GM19438 (cell line): Measurements from ENCODE around the gene KREMEN2.
"Not testable (repeated sequence)": the region's sequence is repeated elsewhere in the genome, so short reads cannot be mapped to it uniquely, and the experiment has no call there.

ENCODE experiments used
- ATAC-seq: cut with Tn5 transposase; IDR thresholded peaks from one replicate; pipeline ENCODE4 v1.9.1; 2021; ENCODE audit warnings: low read depth; ENCODE audit not compliant: unreplicated experiment

KREMEN2 gene

DNA sequence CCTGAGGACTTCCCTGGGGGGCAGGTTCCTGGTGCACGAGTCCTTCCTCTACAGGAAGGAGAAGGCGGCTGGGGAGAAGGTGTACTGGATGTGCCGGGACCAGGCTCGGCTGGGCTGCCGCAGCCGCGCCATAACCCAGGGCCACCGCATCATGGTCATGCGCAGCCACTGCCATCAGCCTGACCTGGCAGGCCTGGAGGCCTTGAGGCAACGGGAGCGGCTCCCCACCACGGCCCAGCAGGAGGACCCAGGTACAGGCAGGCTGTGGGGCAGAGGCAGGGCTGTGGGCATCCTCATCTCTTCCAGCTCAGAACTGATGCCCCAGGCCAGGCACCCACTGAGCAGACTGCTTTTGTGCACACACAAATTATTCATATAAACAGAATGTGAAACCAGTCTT lies 25.9 kb upstream of the KREMEN2 start:
- no peak for ATAC-seq

DNA sequence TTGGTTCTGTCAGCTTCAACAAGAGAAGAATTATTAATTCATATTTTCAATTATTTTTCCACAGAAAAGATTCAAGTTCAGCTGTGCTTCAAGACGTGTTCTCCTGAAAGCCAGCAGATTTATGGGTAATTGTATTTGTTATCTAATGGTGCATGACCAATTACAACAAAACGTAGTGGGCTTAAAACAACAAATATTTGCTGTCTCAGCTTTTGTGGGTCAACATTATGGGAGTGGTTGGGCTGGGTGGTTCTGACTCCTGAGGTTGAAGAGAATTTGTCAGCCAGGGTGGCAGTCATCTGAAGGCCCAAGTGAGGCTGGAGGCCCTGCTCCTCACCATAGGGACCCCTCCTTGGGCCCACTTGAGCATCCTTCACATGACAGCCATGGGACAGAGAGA lies 24.1 kb upstream of the KREMEN2 start:
- ATAC-seq, result no peak

DNA sequence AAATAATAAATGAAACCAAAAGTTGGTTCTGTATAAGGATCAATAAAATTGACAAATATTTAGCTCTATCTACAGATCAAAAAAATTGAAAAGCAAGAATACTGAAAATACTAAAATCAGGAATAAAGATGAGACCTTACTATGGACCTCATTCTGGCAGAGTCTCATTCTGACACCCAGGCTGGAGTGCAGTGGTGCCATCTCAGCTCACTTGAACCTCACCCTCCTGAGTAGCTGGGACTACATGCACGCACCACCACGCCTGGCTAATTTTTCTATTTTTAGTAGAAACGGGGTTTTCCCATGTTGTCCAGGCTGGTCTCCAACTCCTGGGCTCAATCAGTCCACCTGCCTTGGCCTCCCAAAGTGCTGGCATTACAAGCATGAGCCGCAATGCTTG lies 22.0 kb upstream of the KREMEN2 start:
- ATAC-seq, result no peak

DNA sequence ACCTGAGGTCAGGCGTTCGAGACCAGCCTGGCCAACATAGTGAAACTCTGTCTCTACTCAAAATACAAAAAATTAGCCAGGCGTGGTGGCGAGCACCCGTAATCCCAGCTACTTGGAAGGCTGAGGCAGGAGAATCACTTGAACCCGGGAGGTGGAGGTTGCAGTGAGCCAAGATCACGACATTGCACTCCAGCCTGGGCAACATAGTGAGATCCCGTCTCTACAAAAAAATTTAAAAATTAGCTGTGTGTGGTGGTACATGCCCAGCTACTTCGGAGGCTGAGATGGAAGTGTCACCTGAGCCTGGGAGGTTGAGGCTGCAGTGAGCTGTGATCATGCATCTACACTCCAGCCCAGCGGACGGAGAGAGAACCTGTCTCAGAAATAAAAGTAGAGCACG lies 20.4 kb upstream of the KREMEN2 start:
- not testable (repeated sequence) for ATAC-seq

DNA sequence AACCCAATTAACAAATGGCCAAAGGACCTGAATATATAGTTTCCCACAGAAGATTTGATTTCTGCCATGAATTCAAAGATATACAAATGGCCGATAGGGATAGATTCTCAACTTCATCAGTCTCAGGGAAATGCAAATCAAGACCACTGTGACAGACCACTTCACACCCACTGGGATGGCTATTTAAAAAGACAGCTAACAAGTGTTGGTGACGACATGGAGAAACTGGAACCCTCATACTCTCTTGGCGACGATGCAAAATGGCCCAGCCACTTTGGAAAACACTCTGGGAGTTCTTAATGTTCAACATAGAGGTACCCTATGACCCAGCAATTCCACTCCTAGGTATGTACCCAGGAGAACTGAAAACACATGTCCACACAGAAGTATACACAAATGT lies 17.4 kb upstream of the KREMEN2 start:
- no peak for ATAC-seq

DNA sequence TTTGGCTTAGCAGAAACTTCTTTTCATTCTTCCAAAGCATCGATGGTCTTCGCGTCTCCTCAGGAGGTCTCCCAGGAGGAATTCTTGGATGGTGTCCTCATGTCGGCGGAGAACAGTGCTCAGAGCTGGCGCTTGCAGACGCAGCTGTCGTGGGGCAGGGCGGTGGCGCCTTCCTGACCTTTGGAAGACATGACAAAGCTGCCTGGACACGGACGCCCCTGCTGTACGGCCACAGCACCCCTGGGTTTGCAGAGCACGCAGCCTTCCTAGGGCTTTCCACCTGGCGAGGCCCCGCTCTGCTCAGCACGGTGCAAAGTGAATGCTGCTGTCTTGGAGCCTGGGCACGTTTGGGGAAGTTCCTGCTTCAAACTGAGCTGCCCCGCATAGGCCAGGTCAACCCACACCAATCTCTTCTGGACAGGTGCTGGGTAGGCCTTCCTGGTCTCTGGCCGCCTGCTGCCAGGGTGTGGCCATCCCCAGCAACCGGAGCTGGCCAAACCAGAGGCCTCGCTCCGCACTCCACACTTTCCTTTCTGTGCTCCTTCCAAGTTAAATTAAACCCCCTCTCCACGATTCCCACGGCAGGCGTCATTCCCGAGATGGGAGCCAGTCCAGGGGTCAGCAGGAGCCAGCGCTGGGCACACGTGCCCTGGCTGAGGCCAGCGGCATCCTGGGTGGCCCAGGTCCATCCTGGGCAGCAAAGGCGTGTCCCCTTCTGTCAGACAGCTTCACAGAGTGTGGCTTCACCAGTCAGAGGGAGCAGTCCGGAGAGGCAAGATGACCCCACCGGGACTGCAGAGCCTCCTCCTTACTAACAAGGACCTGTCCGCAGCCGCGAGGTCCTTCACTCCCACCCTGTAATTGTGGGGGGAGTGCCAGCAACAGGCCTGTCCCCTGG lies 15.0 kb upstream of the KREMEN2 start:
- no peak for ATAC-seq

DNA sequence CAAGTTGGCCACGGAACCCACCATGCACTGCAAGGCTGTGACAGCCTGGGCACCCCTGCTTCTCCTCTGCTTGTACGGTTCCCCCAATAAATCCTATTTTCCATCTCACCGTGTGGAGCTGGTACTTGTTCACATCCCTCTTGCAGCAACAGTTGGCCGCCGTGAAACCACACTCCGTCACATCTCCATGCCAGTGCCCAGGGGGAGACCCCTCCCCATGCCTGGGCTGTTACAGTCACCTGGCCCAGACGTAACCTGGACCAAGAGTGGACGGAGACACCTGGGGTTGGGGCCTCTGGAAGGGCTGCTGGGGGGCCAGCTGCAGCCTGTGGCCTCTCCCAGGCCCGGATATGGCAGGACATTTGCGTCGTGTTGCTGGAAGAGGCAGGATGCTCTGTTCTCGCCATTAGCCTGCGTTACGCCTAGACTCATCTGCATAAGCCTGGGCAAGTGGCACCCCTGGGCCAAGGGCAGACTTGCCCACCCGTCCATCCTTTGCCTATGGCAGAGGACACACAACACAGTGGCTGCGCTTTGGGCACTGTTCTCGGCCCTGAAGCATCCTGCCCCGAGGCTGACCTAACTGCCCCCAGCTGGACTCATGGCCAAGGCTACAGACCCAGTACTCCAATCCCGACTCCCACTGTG lies 14.2 kb upstream of the KREMEN2 start:
- no peak for ATAC-seq

DNA sequence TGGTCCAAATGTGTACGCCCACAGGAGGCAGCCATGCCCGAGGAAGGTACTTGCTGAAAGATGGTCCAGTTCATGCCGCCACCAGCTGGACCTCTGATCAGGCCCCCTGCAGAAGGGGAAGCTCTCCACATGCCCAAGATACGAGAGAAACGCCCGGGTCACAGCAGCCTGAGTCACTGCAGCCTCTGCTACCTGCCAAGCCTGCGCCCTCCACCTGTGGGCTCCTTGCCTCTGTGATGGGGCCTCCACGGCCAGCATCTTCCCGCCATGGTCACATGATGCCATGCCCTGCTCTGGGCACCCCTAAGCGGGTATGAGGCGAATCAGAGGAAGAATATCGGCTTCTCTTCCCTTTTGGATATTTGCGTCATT lies 13.7 kb upstream of the KREMEN2 start:
- ATAC-seq, result no peak

DNA sequence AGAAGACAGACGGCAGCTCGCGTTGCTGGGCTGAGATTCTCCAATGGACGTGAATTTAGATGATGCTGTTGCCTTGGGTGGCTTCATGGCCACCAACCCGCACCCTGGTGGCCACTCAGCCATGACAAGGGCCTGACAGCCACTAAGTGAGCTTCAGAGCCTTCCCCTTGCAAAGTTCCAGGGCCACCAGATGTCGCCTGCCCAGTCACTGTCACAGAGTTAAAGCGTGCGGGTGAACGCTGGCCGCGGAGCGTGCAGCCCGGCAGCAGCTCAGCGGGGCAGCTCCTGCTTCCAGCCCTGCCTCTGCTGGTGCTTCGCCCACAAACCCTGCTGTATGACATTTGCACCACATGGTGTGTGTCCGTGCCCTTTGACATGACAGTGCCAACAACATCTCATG lies 13.3 kb upstream of the KREMEN2 start:
- ATAC-seq, result no peak

DNA sequence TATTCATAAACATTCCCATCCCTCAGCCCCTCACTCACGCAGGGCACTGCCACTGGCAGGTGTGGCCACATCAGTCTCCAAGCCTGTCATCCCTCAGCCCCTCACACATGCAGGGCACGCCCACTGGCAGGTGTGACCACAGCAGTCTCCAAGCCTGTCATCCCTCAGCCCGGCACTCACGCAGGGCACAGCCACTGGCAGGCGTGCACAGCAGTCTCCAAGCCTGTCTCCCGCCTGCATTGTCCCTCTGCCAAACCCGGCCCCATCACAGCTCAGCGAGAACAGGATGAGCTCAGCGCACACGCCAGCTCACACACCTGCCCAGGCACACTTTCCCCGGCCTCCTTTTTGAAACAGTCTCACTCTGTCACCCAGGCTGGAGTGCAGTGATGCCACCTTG lies 11.4 kb upstream of the KREMEN2 start:
- no peak for ATAC-seq

DNA sequence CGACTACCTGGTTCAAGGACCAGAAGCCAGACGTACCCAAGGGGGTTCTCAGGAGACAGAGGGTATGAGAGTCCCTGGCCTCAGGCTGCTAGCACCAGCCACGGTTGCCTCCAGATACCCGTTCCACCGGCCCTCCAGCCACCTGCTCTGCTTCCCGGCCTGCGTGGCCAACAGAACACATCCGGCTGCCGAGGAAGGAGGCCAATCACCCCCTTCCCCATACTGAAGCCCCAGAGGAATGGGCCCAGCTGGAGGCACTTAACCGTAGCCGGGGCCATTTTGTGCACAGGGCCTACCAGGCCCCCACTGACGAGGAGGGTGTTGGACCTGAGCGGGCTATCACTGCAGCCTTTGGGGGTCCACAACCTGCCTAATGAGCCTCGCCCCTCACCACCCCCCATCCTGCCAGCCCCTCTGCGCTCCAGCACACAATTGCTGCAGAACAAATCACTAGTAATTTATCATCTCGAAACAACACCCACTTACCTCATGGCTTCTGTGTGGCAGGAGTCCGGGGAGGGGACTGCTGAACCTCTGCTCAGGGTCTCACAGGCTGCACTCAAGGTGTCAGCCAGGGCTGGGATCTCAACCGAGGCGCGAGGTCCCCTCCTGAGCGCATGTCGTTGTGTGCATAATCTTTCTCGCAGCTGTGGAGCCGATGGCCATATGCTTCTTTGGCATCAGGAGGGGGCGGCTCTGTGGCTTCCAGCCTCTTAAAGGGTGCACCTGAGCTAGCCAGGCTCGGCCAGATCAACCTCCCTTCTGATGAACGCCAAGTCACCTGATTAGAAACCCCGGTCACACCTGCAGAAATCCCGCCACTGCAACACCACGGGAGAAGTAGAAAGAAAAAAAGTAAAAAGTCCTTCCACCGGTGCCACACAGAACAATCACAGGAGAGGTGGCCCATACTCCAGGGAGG lies 10.1 kb upstream of the KREMEN2 start:
- no peak for ATAC-seq

DNA sequence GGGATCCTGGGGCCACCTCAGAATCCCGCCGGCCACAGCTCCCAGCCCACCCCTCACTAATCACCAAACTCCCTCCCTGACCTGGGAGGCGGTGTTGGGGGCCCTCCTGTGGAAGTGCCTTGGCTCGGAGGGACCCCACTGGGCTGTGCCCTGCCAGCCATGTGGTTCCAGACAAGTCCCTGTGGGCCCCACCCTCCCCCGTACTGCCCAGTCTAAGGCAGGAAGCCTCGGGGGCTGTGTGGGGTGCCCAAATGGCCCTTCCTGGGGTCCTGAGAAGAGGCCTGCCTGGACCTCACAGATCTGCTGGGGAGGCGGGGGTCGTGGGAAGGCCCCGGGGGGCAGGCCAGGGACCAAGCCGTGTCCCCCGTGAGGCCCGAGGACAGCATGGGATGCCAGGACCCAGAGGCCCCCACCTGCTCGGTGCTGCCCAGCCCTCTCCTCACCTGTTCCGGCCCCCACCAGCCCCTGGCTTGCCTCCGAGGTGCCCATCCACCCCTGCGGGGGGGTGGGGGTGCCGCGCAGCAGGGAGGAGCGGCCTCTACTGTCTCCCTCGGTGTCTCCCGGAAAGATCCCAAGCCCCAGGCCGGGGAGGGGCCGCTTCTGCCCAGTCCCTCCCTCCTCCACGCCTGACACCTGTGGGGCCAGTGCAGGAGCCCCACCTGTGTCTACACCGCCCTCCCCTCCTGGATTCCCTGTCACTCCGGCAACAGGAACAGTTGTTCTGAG lies 9.3 kb upstream of the KREMEN2 start:
- no peak for ATAC-seq

DNA sequence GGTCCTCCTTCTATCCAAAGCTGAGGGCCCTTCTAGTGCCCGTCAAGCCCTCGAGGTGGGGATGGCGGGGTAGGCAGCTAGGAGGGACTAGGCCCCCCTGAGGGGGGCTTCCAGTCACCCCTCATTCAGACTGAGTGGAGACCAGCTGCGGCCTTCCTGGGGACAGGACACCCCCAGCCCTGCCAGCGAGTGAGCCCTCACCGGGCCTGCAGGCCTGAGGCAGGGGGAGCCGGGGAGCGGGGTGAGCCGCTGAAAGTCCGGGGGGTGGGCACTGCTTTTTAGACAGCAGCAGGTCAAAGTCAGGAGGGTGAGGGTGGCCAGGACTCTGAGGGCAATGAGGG lies 8.7 kb upstream of the KREMEN2 start:
- ATAC-seq, result no peak

DNA sequence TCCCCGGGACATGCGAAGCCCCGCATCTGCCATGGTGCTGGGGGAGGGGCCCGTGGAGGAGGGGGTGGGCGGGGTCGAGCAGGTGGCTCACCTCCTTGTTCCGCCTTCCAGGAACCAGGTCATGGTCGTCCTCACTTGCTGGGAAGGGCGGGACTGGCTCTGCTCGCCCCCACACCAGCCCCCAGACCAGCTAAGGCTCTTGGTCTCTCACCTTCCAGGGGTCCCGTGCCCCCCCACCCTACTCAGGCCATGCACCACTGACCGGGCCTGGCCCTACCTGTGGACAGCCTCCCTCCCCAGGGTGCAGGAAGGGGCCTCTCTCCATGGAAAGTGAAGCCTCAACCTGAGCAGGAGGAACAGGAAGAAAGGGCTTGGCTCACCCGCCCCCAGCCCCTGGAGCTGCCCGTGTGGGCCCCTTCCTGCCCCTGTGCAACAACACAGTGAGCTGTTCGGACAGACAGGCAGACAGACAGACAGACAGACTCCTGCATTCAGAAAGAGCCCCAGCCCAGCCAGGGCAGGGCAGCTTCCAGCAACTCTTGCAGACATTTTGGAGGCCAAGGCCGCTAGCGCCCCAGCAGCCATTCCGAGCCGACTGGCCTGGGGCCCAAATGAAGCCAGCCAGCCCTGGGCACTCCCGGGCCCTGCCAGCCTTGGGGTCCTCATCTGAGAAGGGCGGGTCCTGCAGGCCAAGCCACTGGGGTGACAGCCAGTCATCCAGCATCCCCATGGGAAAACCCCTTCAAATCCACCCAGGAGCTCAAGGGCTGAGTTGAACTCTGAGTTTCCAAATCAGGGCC lies 8.1 kb upstream of the KREMEN2 start:
- no peak for ATAC-seq

DNA sequence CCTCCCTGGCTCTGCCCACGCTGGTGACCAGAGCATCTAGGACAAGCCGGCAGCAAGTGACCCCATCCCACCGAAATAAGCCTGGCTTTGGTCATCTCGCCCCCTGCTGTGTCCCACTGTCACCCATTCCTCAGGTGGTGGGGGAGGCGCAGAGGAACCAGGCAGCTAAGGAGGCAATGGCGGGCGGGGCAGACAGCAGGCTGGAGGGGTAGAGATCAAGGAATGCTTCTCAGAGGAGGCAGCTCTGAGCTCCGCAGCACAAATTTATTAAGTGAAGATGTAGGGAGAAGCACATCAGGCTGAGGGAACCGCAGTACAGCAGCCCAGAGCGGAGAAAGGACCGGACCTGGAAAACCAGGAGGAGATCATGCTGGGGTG lies 7.5 kb upstream of the KREMEN2 start:
- no peak for ATAC-seq

DNA sequence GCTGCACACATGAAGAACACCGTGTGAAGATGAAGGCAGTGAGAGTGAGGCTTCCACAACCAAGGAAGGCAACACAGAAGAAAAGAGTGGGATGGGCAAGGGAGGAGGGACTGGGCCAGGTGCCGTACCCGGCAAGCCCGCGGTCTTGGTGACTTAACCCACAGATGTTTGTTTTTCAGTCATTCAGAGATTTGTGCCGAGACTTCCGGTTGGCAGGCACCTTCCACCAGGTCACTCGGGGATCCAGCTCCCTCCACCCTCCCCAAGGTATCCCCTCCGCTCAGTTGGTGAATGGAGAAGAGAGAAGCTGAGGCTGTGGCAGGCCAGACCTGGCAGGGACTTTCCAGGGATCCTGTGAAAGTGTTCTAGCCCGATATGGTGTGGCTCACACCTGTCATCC lies 4.9 kb upstream of the KREMEN2 start:
- ATAC-seq, result no peak

DNA sequence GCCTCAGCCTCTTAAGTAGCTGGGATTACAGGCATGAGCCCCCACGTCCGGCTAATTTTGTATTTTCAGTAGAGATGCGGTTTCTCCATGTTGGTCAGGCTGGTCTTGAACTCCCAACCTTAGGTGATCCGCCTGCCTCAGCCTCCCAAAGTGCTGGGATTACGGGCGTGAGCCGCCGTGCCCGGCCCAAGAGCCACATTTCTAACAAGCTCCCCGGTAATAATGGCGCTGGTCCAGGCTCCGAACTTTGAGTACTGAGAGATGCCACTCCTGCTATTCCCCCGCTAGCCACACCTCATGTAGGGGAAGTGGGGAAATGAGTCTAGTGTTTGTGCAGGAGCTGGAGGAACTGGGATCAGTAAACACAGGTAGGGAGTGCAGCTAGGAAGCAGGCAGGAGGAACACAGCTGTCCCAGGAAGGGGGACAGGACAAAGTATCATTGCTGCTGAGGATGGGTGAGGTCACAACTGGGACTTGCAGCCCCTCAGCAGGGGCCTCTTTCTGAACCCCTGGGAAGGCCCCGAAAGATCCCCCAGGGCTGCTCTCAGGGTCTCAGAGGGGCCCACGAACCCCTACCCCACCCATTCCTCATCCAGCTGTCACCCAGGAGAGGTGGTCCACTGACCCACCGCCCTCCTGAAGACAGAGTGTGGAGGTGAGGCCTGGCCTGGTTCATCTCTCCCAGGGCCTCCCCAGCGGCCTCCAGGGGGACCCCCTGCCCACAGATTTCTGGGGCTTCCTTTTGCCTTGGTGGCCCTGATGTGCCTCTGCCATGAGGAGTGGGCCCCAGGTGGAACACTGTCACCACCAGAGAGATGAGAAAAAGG lies 3.7 kb upstream of the KREMEN2 start:
- no peak for ATAC-seq

DNA sequence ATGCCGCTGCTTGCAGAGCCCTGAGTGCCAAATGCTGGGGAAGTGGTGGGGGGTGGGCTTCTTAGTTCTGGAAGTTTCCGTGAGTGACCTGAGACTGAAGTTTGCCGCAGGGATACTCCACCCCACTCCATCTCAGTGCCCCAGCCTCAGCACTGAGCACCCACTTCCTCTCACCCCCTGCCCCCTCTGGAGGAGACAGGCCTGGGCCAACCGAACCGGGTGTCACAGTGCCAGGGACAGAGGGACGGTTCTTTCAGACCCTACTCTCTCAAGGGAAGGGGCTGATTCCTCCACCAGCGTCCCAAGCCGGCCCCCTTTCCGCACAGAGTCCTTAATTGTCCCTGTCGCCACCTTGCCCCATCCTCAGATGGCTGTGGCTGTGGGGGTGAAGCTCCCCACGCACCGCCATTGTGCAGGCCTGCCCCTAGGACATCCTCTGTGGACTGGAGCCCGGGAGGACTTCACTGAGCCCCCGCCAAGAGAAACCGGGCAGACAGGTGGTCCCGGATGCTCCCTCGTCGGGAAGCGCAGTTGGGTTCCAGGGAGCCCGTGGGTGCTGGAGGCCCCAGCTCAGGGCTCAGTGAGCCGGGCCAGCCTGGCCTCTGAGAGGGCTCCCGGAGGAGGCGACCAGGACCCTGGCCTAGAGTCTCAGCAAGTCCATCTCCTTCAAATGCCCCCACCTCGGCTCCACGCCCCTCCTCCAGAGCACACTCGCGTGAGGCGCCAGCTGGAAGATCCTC lies 1.6 kb upstream of the KREMEN2 start:
- ATAC-seq, result no peak
